ENCODE data around the gene MICALL1.

DNA sequence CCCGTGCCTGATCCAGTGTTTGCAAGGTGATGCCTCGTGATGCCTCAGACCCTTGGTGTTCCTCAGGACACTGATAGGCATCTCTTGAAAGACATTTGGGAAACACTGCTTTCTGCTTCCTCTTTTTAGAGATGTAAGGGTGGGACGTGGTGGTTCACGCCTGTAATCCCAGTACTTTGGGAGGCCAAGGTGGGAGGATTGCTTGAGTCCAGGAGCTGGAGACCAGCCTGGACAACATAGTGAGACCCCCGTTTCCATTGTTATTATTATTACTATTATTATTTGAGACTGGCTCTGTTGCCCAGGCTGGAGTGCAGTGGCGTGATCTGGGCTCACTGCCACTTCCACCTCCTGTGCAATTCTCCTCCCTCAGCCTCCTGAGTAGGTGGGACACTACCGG, 84.8 kb downstream of the MICALL1 start:
- TF ChIP-seq, protein P1, sequence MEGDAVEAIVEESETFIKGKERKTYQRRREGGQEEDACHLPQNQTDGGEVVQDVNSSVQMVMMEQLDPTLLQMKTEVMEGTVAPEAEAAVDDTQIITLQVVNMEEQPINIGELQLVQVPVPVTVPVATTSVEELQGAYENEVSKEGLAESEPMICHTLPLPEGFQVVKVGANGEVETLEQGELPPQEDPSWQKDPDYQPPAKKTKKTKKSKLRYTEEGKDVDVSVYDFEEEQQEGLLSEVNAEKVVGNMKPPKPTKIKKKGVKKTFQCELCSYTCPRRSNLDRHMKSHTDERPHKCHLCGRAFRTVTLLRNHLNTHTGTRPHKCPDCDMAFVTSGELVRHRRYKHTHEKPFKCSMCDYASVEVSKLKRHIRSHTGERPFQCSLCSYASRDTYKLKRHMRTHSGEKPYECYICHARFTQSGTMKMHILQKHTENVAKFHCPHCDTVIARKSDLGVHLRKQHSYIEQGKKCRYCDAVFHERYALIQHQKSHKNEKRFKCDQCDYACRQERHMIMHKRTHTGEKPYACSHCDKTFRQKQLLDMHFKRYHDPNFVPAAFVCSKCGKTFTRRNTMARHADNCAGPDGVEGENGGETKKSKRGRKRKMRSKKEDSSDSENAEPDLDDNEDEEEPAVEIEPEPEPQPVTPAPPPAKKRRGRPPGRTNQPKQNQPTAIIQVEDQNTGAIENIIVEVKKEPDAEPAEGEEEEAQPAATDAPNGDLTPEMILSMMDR (IDR thresholded peaks at IDR 0.05): no peak
- no peak for TF ChIP-seq ZFX (IDR thresholded peaks at IDR 0.05; ENCODE audit: borderline replicate concordance)
